Epidermal melanocyte (primary cell): ENCODE data around the gene GALNT3.

Experiments
- DNase-seq: peaks from one replicate; pipeline ENCODE4 v3.0.0; 2011; ENCODE audit warnings: low spot score; ENCODE audit not compliant: insufficient read length

The GALNT3 gene

DNA sequence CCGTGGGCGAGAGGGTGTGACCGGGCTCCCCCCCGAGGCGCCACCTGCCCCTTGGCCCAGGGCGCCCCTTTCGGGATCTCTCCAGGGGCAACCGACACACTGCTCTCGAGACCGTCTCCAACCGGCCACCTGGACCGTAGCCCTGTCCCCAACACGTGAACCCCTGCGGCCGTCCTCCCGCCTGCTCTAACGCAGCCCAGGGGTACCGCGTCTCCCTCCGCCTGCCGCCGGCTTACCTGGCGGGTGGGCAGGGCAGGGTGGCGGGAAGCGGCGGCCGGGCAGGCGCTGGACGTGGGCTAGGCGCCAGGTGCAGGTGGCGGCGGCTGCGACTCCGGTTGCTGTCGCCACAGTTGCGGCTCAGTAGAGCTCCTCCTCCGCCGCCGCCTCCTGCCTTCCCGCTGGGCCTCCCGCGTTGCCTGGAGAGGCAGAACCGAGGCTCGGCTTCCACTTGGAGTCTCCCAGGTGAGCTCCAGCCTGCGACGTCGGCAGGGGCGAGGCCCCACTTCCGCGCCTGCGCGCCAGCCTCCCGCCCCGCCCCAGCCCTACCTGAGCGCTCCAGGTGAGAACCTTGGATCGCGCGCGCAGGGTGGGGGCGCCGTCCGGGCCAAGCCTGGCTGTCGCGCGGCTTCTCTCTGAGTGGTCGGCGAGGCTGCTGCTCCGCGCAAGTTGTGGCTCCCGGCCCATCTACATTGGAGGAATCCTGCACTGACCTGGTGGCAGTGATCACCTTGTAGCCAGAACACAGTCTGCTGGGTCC is at the start of gene GALNT3:
TSS of gene GALNT3 (minus strand) at position 469 of the 757 bp plus-strand sequence. CDS start 23,547 bp downstream, outside the sequence.
- DNase-seq, result no peak

GRCh38 chr2:165843351-165843750 is 49.3 kb upstream of the GALNT3 start:
- DNase-seq, result no peak

- DNase-seq, result no peak
These were observed 46.4 kb upstream of the GALNT3 start for GRCh38 chr2:165840333-165840958.

- DNase-seq, result no peak
These were observed 45.6 kb upstream of the GALNT3 start for GRCh38 chr2:165839610-165840009.

DNA sequence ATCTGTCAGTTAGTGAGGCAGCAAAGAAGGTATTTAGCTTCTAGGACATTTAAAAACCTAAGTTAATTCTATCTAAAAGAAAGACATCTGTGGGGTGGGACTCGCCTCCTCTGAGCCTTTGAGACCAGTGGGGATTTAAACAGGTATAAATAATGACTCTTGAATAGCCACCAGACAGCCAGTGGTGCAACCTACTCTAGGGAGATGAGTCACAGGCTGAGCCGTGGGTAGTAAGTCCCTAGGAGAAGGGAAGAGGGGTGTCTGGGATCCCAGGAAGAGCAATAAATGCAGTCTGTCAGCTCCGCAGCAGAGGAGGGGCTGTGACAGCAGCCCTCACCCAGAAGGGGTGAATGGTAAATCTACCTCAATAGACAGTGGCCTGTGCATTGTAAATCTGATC is 43.1 kb upstream of the GALNT3 start:
- no peak for DNase-seq

DNA sequence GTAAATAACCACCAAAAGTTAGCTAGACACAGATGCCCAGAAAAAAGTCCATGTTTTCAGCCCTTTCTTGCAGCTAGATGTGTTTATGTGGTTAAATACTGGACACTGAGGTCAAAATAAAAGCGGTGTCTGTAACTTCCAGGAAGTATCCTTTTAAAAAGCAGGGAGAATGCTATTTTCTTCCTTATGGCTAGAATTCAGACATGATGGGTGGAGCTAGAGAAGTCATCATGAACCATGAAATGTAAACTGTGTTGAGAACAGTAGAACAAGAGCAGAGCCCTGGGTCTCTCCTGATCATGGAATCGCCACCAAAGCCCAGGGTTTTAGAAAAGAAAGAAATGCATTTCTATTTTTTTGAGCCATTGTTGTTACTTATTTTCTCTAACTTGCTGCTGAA is 41.3 kb upstream of the GALNT3 start:
- no peak for DNase-seq

- DNase-seq, result no peak
These were observed 39.1 kb upstream of the GALNT3 start for GRCh38 chr2:165833156-165833555.

DNA sequence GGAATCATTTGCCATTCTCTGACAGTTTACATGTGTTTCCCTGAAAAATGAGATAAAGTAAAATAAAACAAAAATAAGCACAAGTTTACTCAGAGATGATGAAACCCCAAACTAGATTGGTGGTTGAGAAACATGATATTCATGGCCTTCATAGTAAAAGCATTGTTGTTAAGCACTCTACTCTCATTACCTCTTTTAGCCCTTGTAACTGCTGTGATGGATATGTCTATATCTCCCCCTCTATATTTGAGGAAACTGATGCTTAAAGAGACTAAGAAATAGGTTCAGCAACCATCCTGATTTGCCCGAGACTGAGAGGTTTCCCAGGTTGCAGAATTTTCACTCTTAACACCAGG is 33.9 kb upstream of the GALNT3 start:
- DNase-seq, result no peak

DNA sequence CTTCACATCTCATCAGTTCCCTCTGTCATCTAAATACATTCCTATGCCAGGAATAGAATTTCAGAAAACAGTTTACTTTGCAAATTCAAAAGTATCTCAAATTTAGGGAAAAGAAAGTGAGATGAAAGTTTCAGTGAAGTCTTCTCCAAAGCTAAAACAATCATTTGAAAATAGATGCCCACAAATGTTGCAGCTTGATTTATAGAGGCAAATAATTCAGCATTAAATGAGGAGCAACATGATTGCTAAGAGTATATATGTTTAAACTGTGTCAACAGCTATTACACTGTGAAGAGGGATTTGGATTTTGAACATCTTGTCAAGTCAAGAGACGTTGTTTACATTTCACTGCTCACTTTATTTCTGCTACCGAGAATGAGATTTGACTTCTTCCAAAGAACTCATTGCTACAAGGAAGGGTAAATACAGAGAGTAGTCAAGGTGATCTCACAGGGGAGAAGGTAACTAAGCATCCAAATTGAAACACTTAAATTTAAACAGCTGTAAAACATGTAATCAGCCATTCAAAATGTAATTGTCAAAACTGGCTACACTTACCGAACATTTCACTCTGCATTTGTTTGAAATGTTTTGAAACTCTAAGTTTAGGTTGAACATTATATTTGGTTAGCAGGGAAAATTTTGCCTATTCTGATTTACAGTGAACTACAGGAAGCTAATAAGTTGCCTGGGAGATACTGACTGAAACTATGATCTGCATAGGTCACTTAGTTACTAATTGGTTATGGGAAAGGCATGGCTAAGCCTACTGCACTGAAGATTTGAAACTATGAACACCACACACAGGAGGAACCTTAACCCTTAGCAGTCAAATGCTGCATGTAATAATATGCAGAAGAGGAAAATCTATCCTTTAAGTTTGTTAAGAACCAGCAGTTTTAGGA is 33.2 kb upstream of the GALNT3 start:
- DNase-seq, result no peak

GRCh38 chr2:165825041-165825440 is 31.0 kb upstream of the GALNT3 start:
- no peak for DNase-seq

DNA sequence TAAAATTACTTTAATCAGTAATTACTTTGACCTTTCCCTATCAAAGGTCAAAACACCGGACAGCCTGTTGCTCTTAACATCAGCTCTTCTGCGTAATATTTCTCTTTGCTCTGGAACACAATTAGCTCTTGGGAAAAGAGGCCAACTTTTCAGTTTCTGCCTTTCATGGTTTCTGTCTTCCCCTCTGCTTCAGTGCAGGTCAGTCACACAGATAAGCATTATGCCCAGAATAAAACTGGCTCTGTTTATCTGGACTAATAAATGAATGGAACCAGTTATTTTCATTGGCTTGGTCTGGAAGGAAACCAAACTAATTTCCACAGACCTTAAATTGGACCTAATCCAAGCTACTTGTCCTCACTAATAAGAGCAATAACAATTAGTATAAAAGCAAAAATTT is 26.2 kb upstream of the GALNT3 start:
- peak; percentile 22 for DNase-seq

DNA sequence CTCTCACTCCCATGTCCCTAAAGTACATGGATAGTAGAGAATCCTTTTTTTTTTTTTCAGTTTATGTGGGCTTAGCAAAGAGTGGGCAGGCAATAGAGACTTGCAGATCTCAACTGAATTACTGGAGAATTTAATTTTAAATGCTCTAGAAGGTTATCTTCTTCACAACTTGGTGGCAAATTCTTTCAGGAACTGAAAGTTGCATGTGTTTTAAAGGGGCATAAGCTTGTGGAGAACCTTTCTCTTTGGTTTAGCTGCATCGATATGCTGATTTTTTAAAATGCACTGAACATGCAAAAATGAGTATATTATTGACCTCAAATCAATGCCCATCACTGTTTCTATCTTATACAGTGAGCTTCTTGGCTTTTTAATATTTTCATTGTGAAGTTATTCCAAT is 24.9 kb upstream of the GALNT3 start:
- no peak for DNase-seq

GRCh38 chr2:165815299-165816141 is 21.5 kb upstream of the GALNT3 start:
- DNase-seq, result no peak

- no peak for DNase-seq
These were observed 20.4 kb upstream of the GALNT3 start for GRCh38 chr2:165814473-165814872.

DNA sequence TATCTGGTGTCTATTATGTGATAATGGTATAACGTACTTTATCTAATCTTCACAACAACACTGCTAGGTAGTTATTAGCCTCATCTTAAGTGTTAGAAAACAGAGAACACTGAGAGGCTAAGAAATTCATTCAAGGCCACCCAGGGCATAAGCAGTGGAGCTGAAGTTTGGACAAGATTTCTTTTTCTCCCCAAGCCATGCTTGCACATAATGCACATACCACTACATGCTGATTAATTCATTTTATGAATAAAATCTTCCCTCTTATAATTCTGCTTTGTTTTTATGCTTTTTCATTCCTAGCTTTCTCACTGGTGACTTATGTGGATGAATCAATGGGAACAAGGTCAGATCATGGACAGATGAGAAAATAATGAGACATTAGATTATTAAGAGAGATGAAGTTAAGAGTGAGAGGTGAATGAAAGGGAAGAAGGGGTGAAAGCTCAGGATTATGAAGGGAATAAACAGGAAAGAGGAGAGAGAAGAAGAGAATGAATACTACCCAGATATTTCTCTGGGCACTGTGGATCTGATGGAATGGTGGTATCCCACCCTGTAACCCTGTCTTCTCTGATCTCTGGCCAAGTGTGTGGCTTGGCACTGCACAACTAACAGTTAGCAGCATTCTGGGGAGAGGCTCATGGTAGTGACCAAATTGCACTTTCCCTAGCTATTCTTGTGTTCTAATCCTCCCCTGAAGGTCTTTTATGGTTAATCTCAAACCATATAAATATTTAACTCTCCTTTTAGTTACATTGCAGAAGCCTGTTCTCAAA is 17.7 kb upstream of the GALNT3 start:
- DNase-seq, result no peak

DNA sequence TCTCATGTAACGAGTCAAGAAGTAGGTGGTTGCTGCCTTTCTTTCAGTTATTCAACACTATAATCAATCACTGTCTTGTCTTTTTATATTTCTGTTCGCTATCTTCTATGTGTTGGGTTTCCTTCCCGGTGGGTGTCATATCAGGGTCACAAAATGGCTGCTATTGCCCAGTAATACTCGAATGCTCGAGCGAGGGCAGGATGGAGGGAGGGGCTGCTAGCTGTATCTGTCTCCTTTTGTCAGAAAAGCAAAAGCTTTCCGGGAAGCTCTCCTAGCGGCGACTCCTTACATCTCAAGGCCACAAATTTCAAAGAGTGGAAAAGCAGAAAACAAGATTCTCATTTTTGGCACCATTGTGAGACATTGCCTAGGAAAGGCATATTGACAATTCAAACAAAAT is 16.4 kb upstream of the GALNT3 start:
- DNase-seq, result no peak

GRCh38 chr2:165804719-165805118 is 10.7 kb upstream of the GALNT3 start:
- no peak for DNase-seq

GRCh38 chr2:165803123-165803760 is 9.2 kb upstream of the GALNT3 start:
- no peak for DNase-seq

- no peak for DNase-seq
These were observed 7.1 kb upstream of the GALNT3 start for GRCh38 chr2:165801176-165801575.
